K562 (cell line): ENCODE measurements around the gene SH3BP5. TPM values are rescaled to one million over a fixed set of nuclear protein-coding genes. Genes with fewer than 3 reads are reported as not detected.

Experiments used
- ATAC-seq: fragments of 200-7000 bp; cut with Tn5 transposase; 3 replicates; pipeline ENCODE4 v1.9.1; 2020; ENCODE audit warnings: moderate library complexity
- BruUV-seq: library from RNA; stranded (reverse); fragments of 400-500 nt; replicated peaks from 2 replicates; lab custom pipeline; 2021; lab: Mats Ljungman, UMichigan
- CTCF ChIA-PET: fragments of 300-600 bp; formaldehyde crosslinking; extraction: SDS; loops from one replicate; lab custom pipeline; 2021; ENCODE audit warnings: low intra/inter-chr PET ratio; lab: Yijun Ruan, JAX
- POLR2A ChIA-PET: fragments of 300-600, 350-650 bp; sonication (Branson Sonifier 250); formaldehyde crosslinking; extraction: SDS; loops from one replicate; lab custom pipeline; 2021; ENCODE audit warnings: antibody characterized with exemption, inconsistent platforms; lab: Yijun Ruan, JAX
- DNase-seq, 4 experiments: peaks; one replicate each; pipeline versions ENCODE4 v3.0.0 to v3.0.0-alpha.2; 2011 to 2018; ENCODE audit warnings: low spot score in 3 of 4, mixed read lengths in 3 of 4; ENCODE audit errors: extremely low read depth in 1 of 4
- FAIRE-seq: peaks from 2 replicates; lab custom pipeline; 2011; peaks lifted over from hg19 to GRCh38; lab: Jason Lieb, UNC
- H2AFZ ChIP-seq: 2 replicates; pipeline ENCODE4 v1.6.0; 2011; ENCODE audit warnings: low read depth, low read length, control low read depth, inconsistent platforms
- H3K27ac ChIP-seq: fragments of 200-600 bp; 3 replicates; pipeline ENCODE4 v1.8.0; 2011; ENCODE audit warnings: low read depth, mild to moderate bottlenecking, control low read depth, inconsistent platforms, low read length, moderate library complexity, mixed read lengths; ENCODE audit errors: extremely low read depth
- H3K27me3 ChIP-seq, 2 experiments: fragments of 300-600 bp in 1 of 2; 2 replicates in 1 of 2; 3 replicates in 1 of 2; pipeline versions ENCODE4 v1.6.0 to v1.8.0; 2011; ENCODE audit warnings: inconsistent platforms in 2 of 2, low read length in 2 of 2, mild to moderate bottlenecking in 1 of 2, mixed read lengths in 1 of 2, moderate library complexity in 1 of 2; ENCODE audit not compliant: control insufficient read depth in 2 of 2, insufficient read depth in 2 of 2
- H3K36me3 ChIP-seq: fragments of 300-600 bp; 3 replicates; pipeline ENCODE4 v1.8.0; 2011; ENCODE audit warnings: mild to moderate bottlenecking, low read length, inconsistent platforms; ENCODE audit not compliant: control insufficient read depth, insufficient read depth
- H3K4me1 ChIP-seq, 2 experiments: fragments of 200-600 bp in 1 of 2; replicated peaks in 1 of 2; 2 replicates in 1 of 2; 3 replicates in 1 of 2; pipeline versions ENCODE4 v1.5.1 to v1.8.0; 2011; ENCODE audit warnings: inconsistent platforms in 2 of 2, low read length in 2 of 2, mild to moderate bottlenecking in 1 of 2, mixed read lengths in 1 of 2, moderate library complexity in 1 of 2; ENCODE audit not compliant: control insufficient read depth in 2 of 2, insufficient read depth in 2 of 2
- H3K4me2 ChIP-seq: 2 replicates; pipeline ENCODE4 v1.6.1; 2011; ENCODE audit warnings: low read length, control low read depth, inconsistent platforms, mixed read lengths; ENCODE audit not compliant: insufficient read depth
- H3K4me3 ChIP-seq: fragments of 200-600 bp; sonication (generic), shearing (Covaris generic); 2 replicates; pipeline ENCODE4 v1.5.1; 2016; ENCODE audit warnings: control low read depth, inconsistent platforms
- H3K79me2 ChIP-seq: fragments of 200-600 bp; 3 replicates; pipeline ENCODE4 v1.8.0; 2011; ENCODE audit warnings: low read length, inconsistent platforms; ENCODE audit not compliant: control insufficient read depth, insufficient read depth
- H3K9ac ChIP-seq, 2 experiments: 2 replicates each; pipeline versions ENCODE4 v1.6.0 to v1.6.1; 2011; ENCODE audit warnings: low read depth in 2 of 2, low read length in 2 of 2, control low read depth in 1 of 2, inconsistent platforms in 1 of 2, mild to moderate bottlenecking in 1 of 2, mixed read lengths in 1 of 2; ENCODE audit not compliant: insufficient read depth in 1 of 2
- H3K9me1 ChIP-seq: one replicate; pipeline ENCODE4 v1.6.0; 2011; ENCODE audit warnings: inconsistent platforms, mild to moderate bottlenecking, low read length, moderate library complexity; ENCODE audit not compliant: control insufficient read depth, insufficient read depth
- H3K9me3 ChIP-seq: replicated peaks from 2 replicates; pipeline ENCODE4 v1.5.1; 2011; ENCODE audit warnings: low read depth, low read length, inconsistent platforms; ENCODE audit not compliant: control insufficient read depth, insufficient read depth
- H4K20me1 ChIP-seq: replicated peaks from 2 replicates; pipeline ENCODE4 v1.6.1; 2011; ENCODE audit warnings: low read length, inconsistent platforms, mixed read lengths; ENCODE audit not compliant: control insufficient read depth, insufficient read depth
- BDP1 ChIP-seq: IDR thresholded peaks from 3 replicates; pipeline ENCODE4 v1.6.1; 2011; ENCODE audit not compliant: insufficient read length, insufficient read depth
- CCAR2 ChIP-seq: fragments of 200-400 bp; formaldehyde crosslinking; IDR thresholded peaks from 2 replicates; pipeline ENCODE4 v1.6.1; 2017; ENCODE audit warnings: mild to moderate bottlenecking, low read depth, low read length
- FOSL1 ChIP-seq: fragments of 200-800 bp; sonication (Bioruptor generic); conservative IDR thresholded peaks from 2 replicates; pipeline ENCODE4 v1.6.1; 2016; ENCODE audit warnings: missing genetic modification characterization, missing compliant biosample characterization
- FOXP1 ChIP-seq: sonication (generic); formaldehyde crosslinking; IDR thresholded peaks from 2 replicates; pipeline ENCODE4 v1.8.0; 2022; ENCODE audit warnings: mild to moderate bottlenecking, missing genetic modification reagents
- HDAC2 ChIP-seq: fragments of 450-650 bp; IDR thresholded peaks from 2 replicates; pipeline ENCODE4 v1.6.1; 2016; ENCODE audit warnings: mild to moderate bottlenecking
- HMG20A ChIP-seq: fragments of 450-650 bp; formaldehyde crosslinking; conservative IDR thresholded peaks from 2 replicates; pipeline ENCODE4 v1.4.0; 2020; ENCODE audit warnings: mild to moderate bottlenecking, mixed read lengths
- MYC ChIP-seq, 2 experiments: fragments of 250-450 bp in 1 of 2; sonication (Bioruptor Pico) in 1 of 2; IDR thresholded peaks; 2 replicates each; pipeline versions ENCODE4 v1.5.1 to v1.6.1; 2012 to 2021; ENCODE audit warnings: low read depth in 2 of 2, borderline replicate concordance in 1 of 2, improper control_type of control experiment in 1 of 2, low read length in 1 of 2, mild to moderate bottlenecking in 1 of 2, moderate library complexity in 1 of 2
- PCBP2 ChIP-seq: fragments of 200-400 bp; formaldehyde crosslinking; IDR thresholded peaks from 2 replicates; pipeline ENCODE4 v1.6.1; 2018; ENCODE audit warnings: low read length, low read depth, mild to moderate bottlenecking, moderate library complexity; ENCODE audit not compliant: poor library complexity, severe bottlenecking
- PKNOX1 ChIP-seq: fragments of 450-650 bp; IDR thresholded peaks from 2 replicates; pipeline ENCODE4 v1.6.1; 2016
- PTBP1 ChIP-seq: fragments of 200-400 bp; formaldehyde crosslinking; IDR thresholded peaks from 2 replicates; pipeline ENCODE4 v1.6.1; 2017; ENCODE audit warnings: low read depth, low read length
- RREB1 ChIP-seq: fragments of 250-450 bp; sonication (Bioruptor Pico); IDR thresholded peaks from 2 replicates; pipeline ENCODE4 v1.4.0; 2020
- SRSF1 ChIP-seq: fragments of 200-400 bp; formaldehyde crosslinking; IDR thresholded peaks from 2 replicates; pipeline ENCODE4 v1.6.1; 2017; ENCODE audit warnings: mild to moderate bottlenecking, low read depth, low read length, moderate library complexity
- ZNF3 ChIP-seq: fragments of 250-450 bp; sonication (Bioruptor Pico); IDR thresholded peaks from 2 replicates; pipeline ENCODE4 v1.5.0; 2021; ENCODE audit warnings: mild to moderate bottlenecking, moderate library complexity
- ZNF507 ChIP-seq: conservative IDR thresholded peaks from 2 replicates; pipeline ENCODE4 v1.6.1; 2017; ENCODE audit warnings: missing genetic modification characterization, missing compliant biosample characterization
- ZNF76 ChIP-seq: fragments of 250-450 bp; sonication (Bioruptor Pico); IDR thresholded peaks from 2 replicates; pipeline ENCODE4 v1.4.0; 2020; ENCODE audit warnings: mild to moderate bottlenecking, moderate library complexity, borderline replicate concordance
- WGBS: fragments of 100-300 bp; shearing (Covaris generic); methylation state at CpG from one replicate; pipeline ENCODE4 v1.1.6; 2016; ENCODE audit warnings: low coverage, mixed read lengths; ENCODE audit not compliant: insufficient coverage; ENCODE audit errors: missing lambda C conversion rate; 5-methylcytosine and 5-hydroxymethylcytosine counted together
- in situ Hi-C: fragments of 300-500 bp; cut with MboI; formaldehyde crosslinking; loops from 4 replicates; pipeline ENCODE4 v1.15.0; 2018; ENCODE audit warnings: inconsistent platforms, mixed read lengths
- intact Hi-C: fragments of 100-400 bp; cut with micrococcal nuclease; formaldehyde crosslinking; loops from 2 replicates; pipeline ENCODE4 v1.14.2; 2022
- polyA plus RNA-seq, 8 experiments: library from polyadenylated mRNA; depleted of rRNA in 4 of 8; stranded (reverse) in 5 of 8; unstranded in 3 of 8; fragments of >200 nt; fragmentation: Nextera tagmentation in 2 of 8; fragmentation: Illumina TruSeq in 1 of 8; extraction: Ambion mirVana in 2 of 8; extraction: Trizol in 1 of 8; gene quantifications; 2 replicates each; pipeline versions ENCODE4 v1.2.1 to v1.2.3, GENCODE V29; 2011 to 2014; ENCODE audit warnings: inconsistent platforms in 1 of 8, missing spikeins in 1 of 8
- total RNA-seq, 7 experiments: library from RNA; depleted of rRNA in 6 of 7; stranded (reverse); fragments of >200 nt in 6 of 7; fragmentation: Illumina TruSeq in 2 of 7; extraction: Trizol in 2 of 7; gene quantifications; 2 replicates each; pipeline versions ENCODE4 v1.2.1 to v1.2.3, GENCODE V29; 2011 to 2021; ENCODE audit warnings: low replicate concordance in 1 of 7

The SH3BP5 gene
- total and polyA plus RNA-seq, 9 of the 15 experiments (the other 6 are each of a cell fraction or from before 2014, with no cell fraction given) = 2.9 to 29.0 (median 14.9) TPM

- WGBS = 47% methylated on average over 6 of the region's 6 CpGs
- in situ Hi-C loops (no loop called here), intact Hi-C loops (loop anchor here (2.0 kb wide), 2 partner anchors 21 to 69 kb away; no protein-coding TSS in a partner anchor)
- no TSS peak for BruUV-seq
- Histone ChIP-seq H3K4me1 (peaks cover 60 to 87% of the 10 kb centered on the region in 2 experiments), H3K79me2 (peaks cover 54% of the 10 kb centered on the region), H4K20me1 (no peaks in the 10 kb centered on the region), H3K4me3 (no peak overlapping the region), H2AFZ (peak overlapping the region; percentile 49), H3K9ac (peak overlapping the region; percentile 22 to 41; a peak in 3 of 4 replicates), H3K36me3 (peaks cover 3% of the 10 kb centered on the region; the same call in 1 of the 3 replicates), H3K27me3 (no peaks in the 10 kb centered on the region), H3K27ac (peak overlapping the region; percentile 77), H3K9me3 (no peaks in the 10 kb centered on the region), H3K9me1 (no peaks in the 10 kb centered on the region), H3K4me2 (peak overlapping the region; percentile 59)
- DNase-seq = no peak
- FAIRE-seq = no peak
- CTCF ChIA-PET = no interaction called here
- POLR2A ChIA-PET = interaction anchor here (1.2 to 2.1 kb wide), 4 partner anchors 9 to 21 kb away, joined by 4 to 8 read pairs (median 6); no protein-coding TSS in a partner anchor
- peak; percentile 13; the same call in 2 of the 3 replicates for ATAC-seq
- TF ChIP-seq PKNOX1 = peak; percentile 47; the same call in 1 of the 2 replicates
- no peak for TF ChIP-seq FOXP1 (CRISPR knock-in tag)
- TF ChIP-seq HMG20A (CRISPR knock-in tag) = no peak
- no peak for TF ChIP-seq ZNF3 (CRISPR knock-in tag)
- no peak for TF ChIP-seq PCBP2
- no peak for TF ChIP-seq MYC (IDR thresholded peaks at IDR 0.05; ENCODE audit: low read depth, low read length)
- TF ChIP-seq MYC (CRISPR knock-in tag; IDR thresholded peaks at IDR 0.05; ENCODE audit: borderline replicate concordance, low read depth) = no peak
- no peak for TF ChIP-seq ZNF507
- TF ChIP-seq PTBP1 = no peak
- no peak for TF ChIP-seq RREB1 (CRISPR knock-in tag)
- TF ChIP-seq CCAR2 = no peak
- no peak for TF ChIP-seq FOSL1
- no peak for TF ChIP-seq SRSF1
- no peak for TF ChIP-seq ZNF76 (CRISPR knock-in tag)
- TF ChIP-seq HDAC2 = no peak
- TF ChIP-seq BDP1 = no peak
These were observed 22.6 kb downstream of the SH3BP5 start for GRCh38 chr3:15309662-15310335.
